OCI-M1 (cell line): Measurements from ENCODE around the gene CBX8.

Experiments used
- DNase-seq: peaks from one replicate; lab custom pipeline; 2025; lab: John Stamatoyannopoulos, UW

CBX8 gene

DNA sequence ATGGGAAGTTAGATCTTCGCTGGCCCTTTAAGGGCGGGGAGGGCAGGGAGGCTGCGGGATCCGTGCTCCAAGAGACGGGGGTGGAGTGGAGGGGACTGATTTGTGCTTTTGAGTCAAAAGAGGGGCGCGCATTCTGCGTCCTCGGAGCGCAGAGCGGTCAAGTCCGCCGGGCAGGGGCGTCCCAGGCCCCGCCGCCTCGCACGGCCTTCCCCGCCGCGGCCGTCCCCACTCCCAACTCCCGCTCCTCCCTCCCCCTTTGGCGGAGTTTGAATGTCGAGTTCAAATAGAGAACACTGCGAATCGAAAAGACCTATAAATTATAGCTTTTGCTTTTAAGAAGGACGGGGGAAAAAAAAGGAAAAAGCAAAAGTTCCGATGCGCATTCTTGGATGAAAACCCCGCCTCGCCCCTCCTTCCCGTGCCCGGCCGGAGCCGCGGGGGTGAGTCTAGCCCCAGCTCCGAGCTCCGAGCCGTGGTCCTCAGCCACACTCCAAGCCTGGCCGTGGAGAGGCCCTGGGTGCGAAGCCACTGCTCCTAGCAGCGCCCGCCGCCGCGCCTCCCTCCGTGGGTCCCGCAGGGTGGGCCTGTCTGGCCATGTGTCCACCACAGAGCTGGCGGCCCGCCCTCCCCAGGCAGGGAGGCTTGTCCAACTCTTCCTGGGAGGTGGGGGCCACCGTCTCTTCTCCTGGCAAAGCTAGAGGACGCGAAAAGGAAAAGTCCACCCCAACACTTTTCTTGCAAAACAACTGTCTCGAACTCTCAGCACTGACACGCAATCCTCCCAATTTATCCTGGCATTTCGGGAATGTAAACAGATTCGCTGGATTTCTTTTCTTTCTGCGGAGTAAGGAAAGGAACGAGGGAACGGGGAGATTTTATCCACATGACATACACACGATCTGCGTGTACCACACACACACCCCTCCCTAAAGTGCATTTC, 3.6 kb downstream of the CBX8 start:
- no peak for DNase-seq

GRCh38 chr17:79792341-79792871, 4.5 kb downstream of the CBX8 start:
- no peak for DNase-seq

- no peak for DNase-seq
These were observed 5.1 kb downstream of the CBX8 start for GRCh38 chr17:79791735-79792161.

- DNase-seq, result no peak
These were observed 5.8 kb downstream of the CBX8 start for GRCh38 chr17:79790805-79791734.

DNA sequence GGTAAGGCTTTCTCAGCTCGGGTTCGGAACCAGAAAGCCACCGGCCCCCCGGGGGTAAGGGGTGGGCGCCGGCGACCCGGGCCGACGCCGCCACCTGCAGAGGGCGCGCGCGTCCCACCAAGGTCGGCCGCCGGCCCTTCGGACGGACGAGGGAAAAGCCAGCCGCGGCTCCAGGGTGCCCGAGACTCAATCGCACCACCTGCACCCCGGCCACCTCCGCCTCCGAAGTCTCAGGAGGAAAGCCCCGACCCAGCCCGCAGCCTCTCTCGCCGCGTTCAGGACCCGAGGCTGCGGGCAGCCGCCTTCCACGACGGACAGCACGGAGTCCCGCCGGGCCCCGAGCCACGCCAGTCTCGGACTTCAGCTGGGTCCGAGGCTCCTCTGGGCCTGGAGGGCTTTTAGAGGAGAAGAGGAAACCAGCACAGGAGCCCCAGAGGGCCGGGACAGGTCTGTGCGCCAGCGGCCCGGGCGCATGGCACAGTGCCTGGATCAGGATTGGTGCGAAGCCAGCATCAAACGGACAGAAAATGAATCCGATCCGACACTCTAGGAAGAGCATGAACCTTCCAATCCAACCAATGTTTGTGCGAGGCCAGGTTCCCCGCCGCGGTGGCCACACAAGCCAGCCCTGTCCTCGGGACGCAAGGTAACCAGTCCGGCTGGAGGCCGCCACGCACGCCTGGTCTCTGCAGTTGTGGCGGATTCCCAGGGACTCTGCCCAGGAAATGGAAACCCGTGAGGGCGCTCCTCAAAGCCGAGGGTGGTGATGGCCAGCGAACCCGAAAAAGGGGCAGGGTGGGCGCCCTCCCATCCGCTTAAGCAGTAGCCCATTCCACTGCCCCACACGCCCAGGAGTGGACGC, 6.7 kb downstream of the CBX8 start:
- peak; percentile 59 for DNase-seq

GRCh38 chr17:79788989-79789942, 7.6 kb downstream of the CBX8 start:
- DNase-seq, result no peak

- no peak for DNase-seq
These were observed 8.4 kb downstream of the CBX8 start for GRCh38 chr17:79788455-79788854.

GRCh38 chr17:79786930-79787643, 9.8 kb downstream of the CBX8 start:
- no peak for DNase-seq

- DNase-seq, result no peak
These were observed 10.7 kb downstream of the CBX8 start for GRCh38 chr17:79785900-79786810.

DNA sequence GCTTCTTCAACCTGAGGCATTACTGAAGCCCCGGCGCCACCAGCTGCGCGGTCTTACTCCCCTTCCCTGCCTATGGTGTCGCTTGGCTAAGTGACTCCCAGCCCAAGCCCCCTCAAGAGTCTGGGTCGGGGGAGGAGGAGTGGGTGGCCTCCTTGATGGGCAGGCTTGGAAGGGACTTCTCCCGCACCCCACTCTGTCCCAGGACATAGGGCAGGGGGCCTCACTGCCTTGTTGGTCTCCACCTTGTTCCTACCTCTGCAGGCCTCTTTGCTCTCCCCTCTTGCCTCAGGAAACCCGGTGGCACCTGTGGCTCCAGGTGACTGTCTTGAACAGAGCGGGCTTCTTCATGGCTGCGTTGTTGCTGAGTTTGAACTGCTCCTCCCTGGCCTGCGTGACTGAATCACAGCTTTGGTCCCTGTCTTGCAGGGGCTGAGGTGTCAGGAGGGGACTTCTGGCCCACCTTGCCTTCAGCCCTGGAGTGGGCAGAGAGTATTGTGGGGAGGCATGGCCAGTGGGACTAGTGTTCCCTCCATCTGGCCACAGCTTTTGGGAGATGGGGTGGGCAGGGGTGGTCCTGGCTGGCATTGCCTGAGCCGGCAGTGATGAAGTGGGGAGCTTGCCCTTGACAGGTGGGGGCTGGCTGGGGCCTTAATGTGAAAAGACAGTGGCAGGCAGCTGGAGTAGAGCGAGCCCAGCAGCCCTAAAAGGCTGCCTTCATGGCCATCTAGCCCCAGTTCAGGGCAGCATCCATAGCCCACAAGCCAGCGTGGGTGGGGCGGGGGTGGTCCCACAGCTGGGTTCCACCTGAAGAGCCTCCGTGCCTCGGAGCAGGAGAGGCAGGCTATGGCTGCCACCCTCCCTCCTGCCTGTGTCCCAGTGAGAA, 11.6 kb downstream of the CBX8 start:
- DNase-seq, result no peak

GRCh38 chr17:79784353-79785016, 12.4 kb downstream of the CBX8 start:
- no peak for DNase-seq

GRCh38 chr17:79783891-79784290, 13.0 kb downstream of the CBX8 start:
- no peak for DNase-seq

DNA sequence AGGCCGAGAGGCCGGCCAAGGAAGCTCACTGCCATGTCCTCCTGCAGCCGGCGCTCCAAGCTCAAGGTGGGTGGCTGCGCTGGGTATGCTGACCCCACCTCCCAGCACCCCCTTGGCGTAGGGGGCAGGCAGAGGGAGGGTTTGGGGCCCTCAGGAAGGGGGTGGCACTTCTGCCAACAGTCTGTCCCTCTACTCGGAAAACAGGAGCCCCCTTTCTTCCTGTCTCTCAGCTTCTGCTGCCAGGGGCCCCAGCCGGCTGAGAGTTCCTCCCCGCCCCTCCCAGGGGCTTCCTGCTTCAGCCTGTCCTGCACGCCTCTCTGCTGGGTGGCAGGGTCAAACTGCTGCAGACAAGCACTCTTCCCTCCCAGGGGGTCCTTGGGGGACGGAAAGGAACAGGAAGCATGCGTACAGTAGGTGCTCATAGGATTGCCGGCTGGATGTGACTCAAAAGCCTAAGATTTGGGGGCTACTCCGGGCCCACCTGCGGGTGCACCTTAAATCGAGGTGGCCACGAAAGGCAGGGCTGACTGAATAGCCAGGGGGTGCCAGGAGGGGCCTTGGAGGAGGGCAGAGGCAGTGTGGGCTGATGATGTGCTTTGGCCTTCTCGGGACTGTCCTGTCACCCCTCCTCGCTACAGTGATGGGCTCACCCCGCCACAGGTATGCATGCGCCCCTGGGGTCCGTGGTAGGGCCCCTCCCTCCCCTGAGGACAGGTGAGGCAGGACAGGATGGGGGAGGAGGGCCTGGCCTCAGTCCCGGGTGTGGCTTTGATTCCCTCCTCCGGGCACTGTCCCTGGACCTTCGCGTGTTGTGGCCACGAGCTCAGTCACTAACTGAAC, 14.9 kb downstream of the CBX8 start:
- DNase-seq, result no peak

GRCh38 chr17:79781012-79781650, 15.7 kb downstream of the CBX8 start:
- DNase-seq, result no peak

- DNase-seq, result no peak
These were observed 17.1 kb downstream of the CBX8 start for GRCh38 chr17:79779661-79780365.
